ACHN (cell line): ENCODE data around the gene EPHA7.

ENCODE experiments used
- DNase-seq: peaks from one replicate; pipeline ENCODE4 v3.0.0-alpha.2; 2015
- in situ Hi-C: cut with HindIII; loops from 2 replicates; pipeline ENCODE4 v1.10.0; 2017; ENCODE audit warnings: low sequenced_read_pairs, low pct_ligation_motif_present, low pct_unique_long_range_greater_than_20kb

EPHA7 gene

DNA sequence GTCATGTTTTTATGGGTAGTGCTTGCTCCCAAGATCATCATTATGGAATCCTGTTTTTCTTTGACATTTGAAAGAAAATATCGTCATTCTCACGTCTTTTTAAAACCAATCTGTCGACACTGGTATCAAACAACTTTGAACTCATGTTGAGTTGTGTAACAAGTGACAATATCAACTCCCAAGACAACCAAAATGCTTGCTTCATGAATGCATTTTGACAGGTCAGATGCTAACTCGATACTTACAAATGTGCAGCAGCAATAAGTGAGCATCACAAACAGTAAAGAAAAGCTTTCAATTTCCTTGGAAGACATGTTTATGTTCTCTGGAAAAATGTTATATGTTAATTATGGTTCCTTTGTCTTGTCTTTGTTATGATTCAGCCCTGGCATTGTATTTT is 125.9 kb downstream of the EPHA7 start:
- in situ Hi-C loops: no loop called here
- DNase-seq: no peak

DNA sequence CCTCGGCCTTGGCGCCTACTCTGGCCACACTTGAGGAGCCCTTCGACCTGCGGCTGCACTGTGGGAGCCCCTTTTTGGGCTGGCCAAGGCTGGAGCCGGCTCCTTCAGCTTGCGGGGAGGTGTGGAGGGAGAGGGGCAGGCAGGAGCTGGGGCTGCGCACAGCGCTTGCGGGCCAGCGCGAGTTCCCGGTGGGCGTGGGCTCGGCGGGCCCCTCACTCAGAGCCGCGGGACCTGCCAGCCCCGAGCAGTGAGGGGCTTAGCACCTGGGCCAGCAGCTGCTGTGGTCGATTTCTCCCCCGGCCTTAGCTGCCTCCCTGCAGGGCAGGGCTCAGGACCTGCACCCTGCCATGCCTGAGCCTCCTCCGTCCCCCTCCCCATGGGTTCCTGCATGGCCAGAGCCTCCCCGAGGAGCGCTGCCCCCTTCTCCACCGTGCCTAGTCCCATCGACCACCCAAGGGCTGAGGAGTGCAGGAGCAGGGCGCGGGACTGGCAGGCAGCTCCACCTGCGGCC is 136.8 kb downstream of the EPHA7 start:
- in situ Hi-C loops: no loop called here
- DNase-seq: no peak

DNA sequence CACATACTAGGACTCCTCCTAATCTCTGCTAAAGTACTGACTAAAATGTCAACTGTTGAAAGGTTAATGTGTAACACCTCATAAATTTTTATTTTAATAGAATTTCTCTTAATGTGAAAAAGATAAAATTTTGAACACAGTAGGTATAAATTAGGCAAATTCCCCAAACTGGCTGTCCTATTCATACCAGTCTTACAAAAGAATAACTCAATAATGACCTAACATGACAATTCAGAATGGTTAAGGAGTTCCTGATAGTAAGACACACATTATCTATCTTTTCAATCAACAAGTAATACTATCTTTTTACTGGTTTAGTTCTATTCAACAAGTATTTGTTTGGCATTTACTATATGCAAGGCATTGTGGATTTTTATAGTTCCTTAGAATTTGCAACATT is 141.1 kb downstream of the EPHA7 start:
- in situ Hi-C loops: no loop called here
- no peak for DNase-seq

DNA sequence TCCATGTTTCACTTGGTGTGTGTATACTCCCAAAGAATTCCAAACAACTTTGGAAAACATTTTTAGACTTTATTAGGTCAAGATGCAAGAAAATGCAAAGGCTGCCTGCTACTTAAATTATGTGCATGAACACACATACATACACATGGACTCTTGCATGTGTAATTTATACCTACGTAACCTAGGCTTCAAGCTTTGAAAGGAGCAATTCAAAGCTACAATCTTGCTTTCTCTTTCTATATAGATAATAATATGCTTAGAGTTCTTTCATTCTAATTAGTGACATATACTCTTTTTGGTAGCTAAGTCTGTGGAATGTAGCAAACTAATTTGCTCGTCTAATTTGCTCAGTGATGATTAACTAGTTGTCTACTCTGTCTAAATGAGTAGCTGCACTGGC is 146.5 kb downstream of the EPHA7 start:
- in situ Hi-C loops: no loop called here
- DNase-seq: no peak

DNA sequence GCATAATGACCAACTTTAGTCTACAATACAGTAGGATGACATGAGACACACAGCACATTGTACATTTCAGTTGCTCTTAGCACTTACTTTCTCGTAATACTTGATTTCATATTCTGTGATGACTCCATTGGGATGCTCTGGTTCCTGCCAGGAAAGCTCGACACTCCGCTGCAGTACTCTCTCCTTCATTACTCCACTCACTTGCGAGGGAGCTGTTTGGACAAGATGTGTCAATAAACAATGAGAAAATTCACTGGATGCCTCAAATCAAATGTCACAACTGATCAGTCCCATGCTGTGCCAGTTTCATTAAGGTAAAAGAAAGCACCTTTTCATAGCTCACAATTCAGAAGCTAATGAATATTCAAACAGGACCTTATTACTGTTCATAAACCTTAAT is 147.1 kb downstream of the EPHA7 start:
- DNase-seq: no peak
- in situ Hi-C loops: no loop called here

DNA sequence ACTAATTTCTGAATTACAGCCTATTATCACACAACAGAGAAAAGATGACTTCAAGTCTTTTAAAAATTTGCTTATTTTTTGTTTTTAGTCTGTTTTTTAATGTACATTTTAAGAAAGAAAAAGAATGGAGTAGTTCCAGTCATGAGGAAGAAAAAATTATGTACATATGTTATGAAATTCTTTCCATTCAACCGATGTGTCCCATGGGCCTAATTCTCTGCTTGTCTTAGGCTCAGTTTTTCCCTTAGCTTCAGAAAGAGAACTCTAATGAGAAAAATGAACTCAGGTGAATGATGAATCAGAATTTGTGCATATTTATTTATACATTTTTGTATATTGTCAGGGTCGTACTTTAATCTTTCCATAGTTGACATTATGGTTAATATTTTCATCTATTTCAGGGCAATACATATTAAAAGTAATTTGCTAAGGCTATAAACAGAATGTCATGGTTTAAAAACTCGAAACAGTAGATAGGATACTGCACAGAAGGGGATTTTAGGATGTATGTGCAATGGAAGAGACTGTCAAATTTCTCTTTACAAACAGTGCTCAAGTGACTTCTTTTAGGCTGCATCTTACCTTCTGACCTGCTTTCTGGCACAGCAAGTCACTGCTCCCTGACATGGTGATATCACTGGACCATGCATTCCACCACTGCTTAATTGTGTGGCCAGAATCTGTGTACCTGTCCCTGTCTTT is 153.1 kb downstream of the EPHA7 start:
- DNase-seq: no peak
- in situ Hi-C loops: no loop called here

DNA sequence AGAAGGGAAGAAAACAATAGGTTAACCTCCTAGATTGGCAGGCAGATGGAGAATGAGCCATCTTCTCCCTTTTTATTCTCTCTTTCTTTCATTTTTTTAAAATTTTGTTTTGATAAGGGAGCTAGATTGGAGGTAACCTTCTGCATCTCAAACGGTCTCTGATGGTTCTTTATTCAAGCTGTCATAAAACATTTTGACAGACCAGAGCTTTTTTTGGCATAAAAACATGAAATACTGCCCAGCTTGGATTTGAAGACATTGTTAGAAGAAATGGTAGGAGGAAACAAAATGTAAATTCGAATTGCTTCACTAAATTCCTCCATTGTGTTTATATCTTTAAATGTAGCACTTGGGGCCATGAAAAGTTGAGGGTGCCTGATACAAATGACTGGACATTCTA is 158.5 kb downstream of the EPHA7 start:
- in situ Hi-C loops: no loop called here
- no peak for DNase-seq

DNA sequence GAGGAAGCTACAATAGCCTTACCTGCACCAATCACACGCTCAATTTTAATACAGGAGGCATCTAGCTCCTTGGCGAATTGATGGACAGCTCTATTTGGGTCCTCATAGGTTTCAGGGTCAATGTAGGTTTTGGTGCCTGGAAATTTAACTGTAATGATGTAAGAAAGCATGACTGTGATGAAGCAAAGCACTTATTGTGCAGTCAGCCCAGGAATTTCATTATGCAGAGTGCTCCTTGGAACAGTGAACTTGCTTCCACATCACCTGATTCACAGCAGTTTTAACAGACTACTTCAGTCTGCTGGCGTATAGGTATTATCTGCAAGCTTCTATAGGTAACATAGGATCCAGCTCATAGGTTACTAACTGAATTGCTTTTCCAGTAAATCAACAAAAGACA is 160.0 kb downstream of the EPHA7 start:
- no peak for DNase-seq
- in situ Hi-C loops: no loop called here

DNA sequence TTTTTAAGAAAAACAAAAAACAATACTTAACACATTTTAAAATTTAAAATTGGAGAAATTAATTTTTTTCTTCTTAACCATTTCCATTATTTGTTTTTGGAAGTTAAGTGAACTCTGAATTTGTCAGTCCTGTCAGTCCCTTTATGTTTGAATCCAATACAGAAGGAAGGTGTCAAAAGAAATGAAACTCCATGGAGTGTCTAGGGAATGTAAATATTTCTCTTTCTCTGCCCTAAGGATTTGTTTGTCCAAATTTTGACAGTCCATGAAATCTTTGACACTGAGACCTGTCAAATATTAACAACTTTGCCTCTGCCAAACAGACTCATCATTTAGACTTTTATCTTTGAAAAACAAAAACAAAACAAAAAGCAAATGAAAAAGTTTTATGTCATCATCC is 166.4 kb downstream of the EPHA7 start:
- no peak for DNase-seq
- in situ Hi-C loops: no loop called here

DNA sequence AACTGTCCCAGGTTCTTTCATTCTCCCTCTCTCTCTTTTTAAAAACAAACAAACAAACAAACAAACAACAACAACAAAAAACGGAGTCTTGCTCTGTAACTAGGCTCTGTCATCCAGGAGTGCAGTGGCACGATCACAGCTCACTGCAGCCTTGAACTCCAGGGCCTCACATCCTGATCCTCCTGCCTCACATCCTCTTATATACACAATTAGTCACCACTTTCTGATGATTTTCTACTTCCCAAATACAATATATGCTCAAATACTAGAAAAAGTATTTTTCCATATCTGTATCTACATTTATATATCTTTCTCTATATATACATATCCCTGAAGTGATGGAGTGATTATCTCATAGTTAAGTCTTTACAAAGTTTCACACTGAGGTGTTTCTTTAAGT is 170.7 kb downstream of the EPHA7 start:
- in situ Hi-C loops: no loop called here
- DNase-seq: no peak

DNA sequence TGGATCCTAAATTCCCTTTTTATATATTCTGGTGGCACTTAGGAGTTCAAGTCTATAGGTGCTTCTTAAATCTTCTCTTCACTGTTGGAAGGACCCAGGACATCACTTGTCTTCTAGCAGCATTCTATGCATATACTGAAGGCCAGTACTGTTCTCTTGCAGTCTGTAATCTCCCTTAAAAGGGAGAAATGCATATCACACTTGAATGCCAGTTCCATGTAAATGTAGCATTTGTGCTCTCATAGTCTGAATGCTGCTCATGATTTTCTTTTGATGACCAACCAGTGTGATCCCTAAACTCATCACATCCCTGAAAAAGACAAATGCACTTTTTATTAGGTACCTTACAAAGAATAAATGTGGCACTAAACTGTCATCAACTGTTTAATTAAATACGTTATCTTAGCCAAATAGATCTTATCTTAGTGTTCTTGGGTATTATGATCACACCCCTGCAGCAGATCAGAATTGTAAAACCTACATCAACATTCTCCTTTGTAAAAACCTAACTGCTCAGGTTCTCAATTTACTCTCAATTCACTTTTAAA is 176.1 kb downstream of the EPHA7 start:
- no peak for DNase-seq
- in situ Hi-C loops: no loop called here

DNA sequence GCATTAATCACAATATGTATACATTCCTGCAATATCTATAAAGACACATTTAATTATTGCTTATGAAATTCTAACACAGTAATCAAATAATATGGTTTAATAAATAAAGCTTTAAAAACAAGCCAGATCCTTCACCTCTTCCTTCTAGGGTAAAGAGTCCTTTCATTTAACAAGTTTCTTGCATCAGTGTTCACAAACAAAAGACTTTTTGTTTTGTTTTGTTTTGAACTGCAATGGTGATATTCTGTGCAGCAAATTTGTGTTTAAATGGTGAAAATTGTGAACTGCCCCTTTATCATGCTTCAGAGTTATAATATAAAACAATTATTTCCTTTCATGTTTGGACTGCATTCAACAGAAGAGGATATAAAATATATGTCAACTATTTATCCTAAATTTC is 177.3 kb downstream of the EPHA7 start:
- in situ Hi-C loops: no loop called here
- no peak for DNase-seq

DNA sequence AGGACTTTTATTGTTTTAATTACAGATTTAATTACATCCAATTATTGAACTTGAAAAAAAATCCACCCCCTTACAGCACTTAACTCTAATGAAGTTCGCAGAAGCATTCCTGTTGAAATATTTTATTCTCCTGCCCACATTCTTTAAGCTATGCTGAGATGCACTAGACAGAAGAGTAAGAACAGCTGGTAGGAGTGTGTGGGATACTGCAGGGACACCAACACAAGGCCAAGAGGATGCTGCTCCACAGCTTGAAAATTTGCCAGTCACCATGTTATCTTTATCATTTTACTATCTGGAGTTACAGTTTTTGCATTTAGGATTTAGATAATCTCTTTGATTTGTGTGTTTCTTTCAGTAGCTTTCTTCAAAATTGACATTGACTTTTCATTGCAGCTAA is 180.7 kb downstream of the EPHA7 start:
- no peak for DNase-seq
- in situ Hi-C loops: no loop called here

DNA sequence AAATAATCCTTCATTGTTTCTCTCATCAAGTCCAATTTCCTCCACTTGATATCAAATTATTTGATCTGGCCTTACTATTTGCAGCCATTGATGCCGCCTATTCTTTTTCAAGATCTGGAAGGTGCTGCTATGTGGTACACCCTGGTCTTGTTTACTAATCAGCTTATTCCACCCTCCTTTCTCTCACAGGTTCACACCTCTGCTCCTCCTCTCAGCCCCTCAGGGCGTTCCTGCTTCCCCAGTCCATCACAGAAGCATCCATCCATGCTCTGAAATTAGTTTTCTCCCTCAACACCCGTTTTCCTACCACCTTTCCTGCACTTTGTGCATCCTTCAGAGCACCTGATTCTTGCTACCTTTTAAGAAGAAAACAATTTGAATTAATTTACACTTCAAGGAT is 183.6 kb downstream of the EPHA7 start:
- no peak for DNase-seq
- in situ Hi-C loops: no loop called here

DNA sequence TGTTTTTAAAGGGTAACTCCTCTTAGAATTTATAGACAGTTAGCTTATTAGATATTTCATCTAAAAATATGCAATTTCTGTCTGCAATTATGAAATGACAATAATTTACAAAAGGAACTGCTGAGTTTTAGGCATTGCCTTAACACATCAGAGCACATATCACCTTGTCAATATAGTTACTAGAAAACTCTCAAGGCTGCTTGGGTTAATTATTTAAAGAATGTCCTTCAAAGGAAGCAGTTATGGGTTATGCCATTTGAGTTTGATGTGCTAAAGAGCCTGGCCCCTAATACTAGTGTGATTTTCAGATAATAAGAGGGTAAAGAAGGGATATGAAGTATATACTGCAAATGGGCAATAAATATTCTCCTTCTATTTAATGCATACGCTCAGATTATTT is 192.5 kb downstream of the EPHA7 start:
- DNase-seq: peak; percentile 18
- in situ Hi-C loops: no loop called here

DNA sequence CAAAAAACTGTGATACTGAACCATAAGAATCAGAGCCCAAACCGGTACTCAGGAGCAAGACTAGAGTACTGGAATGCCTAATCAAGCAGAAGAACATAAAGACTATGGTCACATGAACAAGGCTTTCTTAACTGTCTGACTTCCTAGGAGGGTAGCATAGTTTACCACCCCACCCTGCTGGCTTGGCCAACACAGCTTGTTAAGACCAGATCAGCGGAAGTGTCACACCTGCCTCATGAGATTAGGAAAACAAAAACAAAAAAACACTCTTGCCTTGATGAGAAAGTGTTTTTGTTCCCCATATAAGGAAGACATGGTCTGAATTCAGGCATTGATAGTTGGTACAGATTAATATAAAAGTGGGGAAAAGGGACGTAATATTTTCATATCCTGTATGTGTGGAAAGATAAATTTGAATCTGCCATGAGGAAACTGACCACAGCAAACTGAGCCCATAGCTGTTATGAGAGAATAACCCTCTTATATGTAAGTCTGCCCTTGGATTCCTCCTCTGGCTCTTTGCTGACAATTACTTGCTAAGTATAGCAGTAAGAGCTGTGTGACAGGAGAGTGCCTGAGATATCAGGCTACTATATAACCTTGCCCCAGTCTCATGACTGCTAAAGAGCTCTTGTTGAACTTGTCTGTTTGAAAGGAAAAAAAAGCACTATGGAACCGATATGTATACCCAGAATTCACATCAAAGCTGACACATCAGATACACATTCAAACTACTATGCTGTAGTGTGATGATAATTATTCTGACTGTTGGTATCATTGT is 197.1 kb downstream of the EPHA7 start:
- no peak for DNase-seq
- in situ Hi-C loops: no loop called here

DNA sequence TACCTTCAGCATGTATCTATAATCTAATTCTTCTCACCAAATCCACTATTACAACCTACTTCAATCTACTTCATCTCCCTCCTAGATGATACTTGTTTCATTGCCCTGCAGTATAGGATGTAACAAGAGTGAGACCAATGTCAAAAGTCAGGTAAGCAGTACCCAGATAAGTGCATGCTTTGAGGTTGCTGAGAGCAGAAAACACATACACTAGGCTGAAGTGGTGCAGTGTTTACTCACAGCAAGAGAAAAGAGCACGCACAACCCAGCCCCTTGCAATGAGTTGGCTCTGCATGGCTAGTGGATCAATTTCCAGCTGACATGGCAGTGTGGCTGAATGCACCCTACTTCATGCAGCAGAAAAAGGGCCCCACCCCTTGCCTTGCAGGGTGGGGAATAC is 199.9 kb downstream of the EPHA7 start:
- DNase-seq: no peak
- in situ Hi-C loops: no loop called here

DNA sequence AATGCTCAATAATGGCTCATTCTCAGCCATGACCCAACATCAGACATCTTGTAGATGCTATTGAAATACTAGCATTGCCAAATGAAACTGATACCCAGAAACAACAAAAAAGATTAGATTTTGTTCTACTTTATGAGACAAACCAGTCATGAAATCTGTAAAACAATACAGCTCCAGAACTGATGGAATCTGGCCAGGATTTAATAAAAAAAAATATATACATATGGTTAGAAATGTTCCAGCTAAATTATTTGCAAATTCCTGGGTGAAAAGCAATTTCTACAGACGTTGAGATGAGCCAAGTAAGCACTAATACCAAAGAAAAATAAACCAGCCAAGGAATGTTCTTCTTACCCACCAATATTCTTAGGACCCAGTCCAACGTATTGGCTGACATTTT is 201.3 kb downstream of the EPHA7 start:
- in situ Hi-C loops: no loop called here
- DNase-seq: no peak

DNA sequence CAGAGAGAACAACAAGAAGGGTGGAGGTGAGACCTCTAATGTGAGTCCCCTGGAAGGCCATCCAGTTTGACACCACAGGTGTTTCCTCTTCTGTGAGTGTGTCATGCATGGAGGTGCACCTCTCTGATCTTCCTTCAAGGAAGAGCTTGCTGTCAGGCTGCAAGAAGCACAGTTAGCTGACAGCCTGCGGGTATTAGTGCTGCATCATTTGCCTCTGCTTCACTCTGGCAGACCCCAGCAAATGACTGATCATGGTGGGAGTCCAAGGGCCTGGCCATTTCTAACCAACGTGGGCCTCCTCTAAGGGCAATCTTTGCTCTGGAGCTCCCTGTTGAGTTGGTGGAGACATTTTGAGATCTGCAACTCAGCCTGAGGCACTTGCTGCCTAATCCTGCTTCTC is 206.3 kb downstream of the EPHA7 start:
- DNase-seq: no peak
- in situ Hi-C loops: no loop called here

DNA sequence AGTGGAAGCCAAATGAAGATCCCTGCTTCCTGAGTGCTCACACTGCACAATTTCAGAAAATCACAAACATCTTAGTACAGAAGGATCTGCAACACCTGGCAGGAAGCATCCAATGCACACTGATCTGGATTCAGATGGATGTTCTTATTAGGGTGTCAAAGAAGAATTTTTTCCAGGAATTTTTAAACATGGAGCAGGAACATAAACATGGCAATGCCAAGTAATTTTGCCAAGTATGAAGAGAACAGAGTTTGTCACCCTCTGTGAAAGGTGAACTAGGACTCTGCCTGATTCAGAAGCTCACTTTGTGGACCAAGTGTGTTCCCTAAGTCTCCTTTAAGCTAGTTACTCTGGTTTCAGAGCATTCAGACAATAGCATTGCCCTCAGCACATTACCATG is 208.5 kb downstream of the EPHA7 start:
- in situ Hi-C loops: no loop called here
- DNase-seq: no peak
